ENCODE results near the gene REXO1.
"Not testable (repeated sequence)": the region's sequence is repeated elsewhere in the genome, so short reads cannot be mapped to it uniquely, and the experiment has no call there.

REXO1 gene

GRCh38 chr19:1799695-1800342 lies 48.5 kb downstream of the REXO1 start:
- DNase-seq (ENCODE audit: insufficient read length, low spot score) (no peak), FAIRE-seq (no peak)
- no peak for TF ChIP-seq SPI1 (IDR thresholded peaks at IDR 0.05; ENCODE audit: low read depth, low read length)
- TF ChIP-seq TAF1 (IDR thresholded peaks at IDR 0.05; ENCODE audit: low read depth, low read length) = no peak
- no peak for TF ChIP-seq POLR2AphosphoS5 (IDR thresholded peaks at IDR 0.05; ENCODE audit: low read depth, low read length)
- no peak for TF ChIP-seq PAX5 (IDR thresholded peaks at IDR 0.05; ENCODE audit: insufficient read depth, low read length, severe bottlenecking)
- TF ChIP-seq POLR2A (IDR thresholded peaks at IDR 0.05; ENCODE audit: low read depth, low read length) = no peak
- no peak for TF ChIP-seq POU2F2 (IDR thresholded peaks at IDR 0.05; ENCODE audit: low read depth, low read length)

GRCh38 chr19:1797313-1797712 lies 51.0 kb downstream of the REXO1 start:
- FAIRE-seq = not testable (repeated sequence)

GRCh38 chr19:1796395-1797142 lies 51.7 kb downstream of the REXO1 start:
- FAIRE-seq = no peak

More at GRCh38 chr19:1797313-1797712, 51.0 kb downstream of the REXO1 start:
- DNase-seq (ENCODE audit: insufficient read length, low spot score) = not testable (repeated sequence)

GRCh38 chr19:1794424-1795172 lies 53.7 kb downstream of the REXO1 start:
- DNase-seq (ENCODE audit: insufficient read length, low spot score) (no peak), FAIRE-seq (no peak)
- TF ChIP-seq POLR2AphosphoS5 (IDR thresholded peaks at IDR 0.05; ENCODE audit: low read depth, low read length) (no peak), POLR2A (IDR thresholded peaks at IDR 0.05; ENCODE audit: low read depth, low read length) (no peak), SPI1 (IDR thresholded peaks at IDR 0.05; ENCODE audit: low read depth, low read length) (no peak), POU2F2 (IDR thresholded peaks at IDR 0.05; ENCODE audit: low read depth, low read length) (no peak), TAF1 (IDR thresholded peaks at IDR 0.05; ENCODE audit: low read depth, low read length) (no peak), PAX5 (IDR thresholded peaks at IDR 0.05; ENCODE audit: insufficient read depth, low read length, severe bottlenecking) (no peak)

More at GRCh38 chr19:1796395-1797142, 51.7 kb downstream of the REXO1 start:
- no peak for DNase-seq (ENCODE audit: insufficient read length, low spot score)
- TF ChIP-seq SPI1 (IDR thresholded peaks at IDR 0.05; ENCODE audit: low read depth, low read length) (no peak), TAF1 (IDR thresholded peaks at IDR 0.05; ENCODE audit: low read depth, low read length) (no peak), PAX5 (IDR thresholded peaks at IDR 0.05; ENCODE audit: insufficient read depth, low read length, severe bottlenecking) (no peak), POU2F2 (IDR thresholded peaks at IDR 0.05; ENCODE audit: low read depth, low read length) (no peak), POLR2A (IDR thresholded peaks at IDR 0.05; ENCODE audit: low read depth, low read length) (no peak), POLR2AphosphoS5 (IDR thresholded peaks at IDR 0.05; ENCODE audit: low read depth, low read length) (no peak)

- TF ChIP-seq PAX5 (IDR thresholded peaks at IDR 0.05; ENCODE audit: insufficient read depth, low read length, severe bottlenecking) (no peak), POLR2A (IDR thresholded peaks at IDR 0.05; ENCODE audit: low read depth, low read length) (no peak), SPI1 (IDR thresholded peaks at IDR 0.05; ENCODE audit: low read depth, low read length) (no peak), POU2F2 (IDR thresholded peaks at IDR 0.05; ENCODE audit: low read depth, low read length) (no peak), POLR2AphosphoS5 (IDR thresholded peaks at IDR 0.05; ENCODE audit: low read depth, low read length) (no peak), TAF1 (IDR thresholded peaks at IDR 0.05; ENCODE audit: low read depth, low read length) (no peak)
- DNase-seq (ENCODE audit: insufficient read length, low spot score) (no peak), FAIRE-seq (no peak)
Measured at GRCh38 chr19:1791879-1792278, 56.4 kb downstream of the REXO1 start.

GRCh38 chr19:1790054-1790792 lies 58.1 kb downstream of the REXO1 start:
- DNase-seq (ENCODE audit: insufficient read length, low spot score) (no peak), FAIRE-seq (no peak)
- no peak for TF ChIP-seq TAF1 (IDR thresholded peaks at IDR 0.05; ENCODE audit: low read depth, low read length)
- TF ChIP-seq PAX5 (IDR thresholded peaks at IDR 0.05; ENCODE audit: insufficient read depth, low read length, severe bottlenecking) = no peak
- no peak for TF ChIP-seq POLR2A (IDR thresholded peaks at IDR 0.05; ENCODE audit: low read depth, low read length)
- TF ChIP-seq SPI1 (IDR thresholded peaks at IDR 0.05; ENCODE audit: low read depth, low read length) = no peak
- no peak for TF ChIP-seq POLR2AphosphoS5 (IDR thresholded peaks at IDR 0.05; ENCODE audit: low read depth, low read length)
- TF ChIP-seq POU2F2 (IDR thresholded peaks at IDR 0.05; ENCODE audit: low read depth, low read length) = no peak

- TF ChIP-seq TAF1 (IDR thresholded peaks at IDR 0.05; ENCODE audit: low read depth, low read length) (no peak), SPI1 (IDR thresholded peaks at IDR 0.05; ENCODE audit: low read depth, low read length) (no peak), PAX5 (IDR thresholded peaks at IDR 0.05; ENCODE audit: insufficient read depth, low read length, severe bottlenecking) (no peak), POU2F2 (IDR thresholded peaks at IDR 0.05; ENCODE audit: low read depth, low read length) (no peak), POLR2AphosphoS5 (IDR thresholded peaks at IDR 0.05; ENCODE audit: low read depth, low read length) (no peak)
Measured at GRCh38 chr19:1789261-1790041, 58.8 kb downstream of the REXO1 start.

GRCh38 chr19:1787116-1787515 lies 61.2 kb downstream of the REXO1 start:
- FAIRE-seq = no peak
- no peak for TF ChIP-seq POLR2A (IDR thresholded peaks at IDR 0.05; ENCODE audit: low read depth, low read length)
- no peak for TF ChIP-seq SPI1 (IDR thresholded peaks at IDR 0.05; ENCODE audit: low read depth, low read length)
- no peak for TF ChIP-seq PAX5 (IDR thresholded peaks at IDR 0.05; ENCODE audit: insufficient read depth, low read length, severe bottlenecking)
- no peak for TF ChIP-seq TAF1 (IDR thresholded peaks at IDR 0.05; ENCODE audit: low read depth, low read length)
- TF ChIP-seq POU2F2 (IDR thresholded peaks at IDR 0.05; ENCODE audit: low read depth, low read length) = no peak
- no peak for TF ChIP-seq POLR2AphosphoS5 (IDR thresholded peaks at IDR 0.05; ENCODE audit: low read depth, low read length)
- DNase-seq (ENCODE audit: insufficient read length, low spot score) = no peak

More at GRCh38 chr19:1789261-1790041, 58.8 kb downstream of the REXO1 start:
- FAIRE-seq (no peak), DNase-seq (ENCODE audit: insufficient read length, low spot score) (no peak)

All from GM12891 (cell line).